HG03159 (cell line): Measurements from ENCODE around the gene FBLN7.
"Not testable (repeated sequence)": the region's sequence is repeated elsewhere in the genome, so short reads cannot be mapped to it uniquely, and the experiment has no call there.

Experiments
- ATAC-seq: cut with Tn5 transposase; IDR thresholded peaks from one replicate; pipeline ENCODE4 v1.9.1; 2021; ENCODE audit warnings: mild to moderate bottlenecking, moderate library complexity; ENCODE audit not compliant: unreplicated experiment

The FBLN7 gene

GRCh38 chr2:112138159-112139032 is at the start of gene FBLN7:
TSS of gene FBLN7 (plus strand) at chr2:112138385. CDS start at chr2:112138656, 271 bp downstream.
- no peak for ATAC-seq

- ATAC-seq: no peak
Measured at GRCh38 chr2:112089375-112089774, 48.8 kb upstream of the FBLN7 start.

- ATAC-seq: no peak
Measured at GRCh38 chr2:112092286-112093041, 45.7 kb upstream of the FBLN7 start.

GRCh38 chr2:112093216-112093615 is 45.0 kb upstream of the FBLN7 start:
- no peak for ATAC-seq

GRCh38 chr2:112095681-112096080 is 42.5 kb upstream of the FBLN7 start:
- no peak for ATAC-seq

- ATAC-seq: no peak
Measured at GRCh38 chr2:112096098-112096497, 42.1 kb upstream of the FBLN7 start.

GRCh38 chr2:112108178-112108832 is 29.9 kb upstream of the FBLN7 start:
- ATAC-seq: no peak

GRCh38 chr2:112109278-112109677 is 28.9 kb upstream of the FBLN7 start:
- ATAC-seq: no peak

GRCh38 chr2:112110966-112111365 is 27.2 kb upstream of the FBLN7 start:
- no peak for ATAC-seq

GRCh38 chr2:112113354-112113753 is 24.8 kb upstream of the FBLN7 start:
- ATAC-seq: not testable (repeated sequence)

GRCh38 chr2:112118148-112118547 is 20.0 kb upstream of the FBLN7 start:
- no peak for ATAC-seq

GRCh38 chr2:112121682-112122254 is 16.4 kb upstream of the FBLN7 start:
- no peak for ATAC-seq

- no peak for ATAC-seq
Measured at GRCh38 chr2:112129060-112129459, 9.1 kb upstream of the FBLN7 start.

- ATAC-seq: no peak
Measured at GRCh38 chr2:112133344-112133743, 4.8 kb upstream of the FBLN7 start.

GRCh38 chr2:112134120-112134519 is 4.1 kb upstream of the FBLN7 start:
- ATAC-seq: no peak

- no peak for ATAC-seq
Measured at GRCh38 chr2:112136096-112136495, 2.1 kb upstream of the FBLN7 start.

GRCh38 chr2:112137516-112138158 is 548 bp upstream of the FBLN7 start:
- no peak for ATAC-seq

- ATAC-seq: not testable (repeated sequence)
Measured at GRCh38 chr2:112139033-112139614, 939 bp downstream of the FBLN7 start.

- not testable (repeated sequence) for ATAC-seq
Measured at GRCh38 chr2:112139661-112140204, 1.5 kb downstream of the FBLN7 start.
